GM19438 (cell line): ENCODE measurements around the gene BAZ1B.
"Not testable (repeated sequence)": the region's sequence is repeated elsewhere in the genome, so short reads cannot be mapped to it uniquely, and the experiment has no call there.

Experiments used
- ATAC-seq: cut with Tn5 transposase; IDR thresholded peaks from one replicate; pipeline ENCODE4 v1.9.1; 2021; ENCODE audit warnings: low read depth; ENCODE audit not compliant: unreplicated experiment

The BAZ1B gene

DNA sequence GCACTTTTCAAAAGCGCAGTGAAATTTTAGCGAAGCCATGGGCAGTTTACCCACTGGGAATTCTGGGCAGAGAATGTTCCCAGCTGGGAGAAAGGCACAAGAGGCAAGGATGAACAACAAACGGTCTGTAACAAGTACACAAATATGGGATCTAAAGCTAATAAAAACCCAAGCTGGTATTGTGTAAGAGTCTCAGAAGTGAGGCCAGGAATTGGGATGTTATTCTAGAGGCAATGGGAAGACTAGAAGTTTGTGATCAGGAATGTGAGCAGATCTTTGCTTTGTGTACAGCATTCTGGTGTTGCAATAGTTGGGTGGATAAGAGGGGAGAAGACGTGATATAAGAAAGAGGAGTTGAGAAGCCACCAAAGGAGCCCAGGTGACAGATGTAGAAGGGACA, 73.5 kb downstream of the BAZ1B start:
- ATAC-seq: no peak

DNA sequence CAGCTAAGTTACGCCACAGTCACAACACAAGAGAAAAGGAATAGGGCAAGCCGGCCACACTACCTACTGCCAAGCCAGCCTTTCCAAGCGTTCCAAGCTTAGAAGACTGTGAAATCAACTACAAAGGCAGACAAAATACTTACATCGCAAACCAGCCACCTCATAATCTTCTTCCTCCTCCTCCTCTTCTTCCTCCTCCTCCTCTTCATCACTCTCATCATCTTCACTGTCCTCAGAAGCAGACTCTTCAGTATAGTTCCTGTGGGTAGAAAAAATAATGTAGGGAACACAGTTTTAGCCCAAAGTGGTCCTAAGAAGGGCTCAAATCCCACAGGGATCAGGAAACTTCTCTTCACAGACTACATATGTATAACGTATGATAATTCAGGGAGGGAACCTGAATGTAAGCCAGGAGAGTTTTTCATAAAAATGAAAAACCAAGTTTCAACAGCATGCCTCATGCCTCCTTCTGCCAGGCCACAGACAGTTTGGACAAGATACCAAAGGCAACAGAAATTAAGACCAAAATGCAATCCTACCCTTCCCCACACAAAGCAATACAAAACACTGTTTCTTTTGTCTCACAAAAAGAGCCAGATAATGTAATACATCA, 74.9 kb downstream of the BAZ1B start:
- ATAC-seq: no peak

DNA sequence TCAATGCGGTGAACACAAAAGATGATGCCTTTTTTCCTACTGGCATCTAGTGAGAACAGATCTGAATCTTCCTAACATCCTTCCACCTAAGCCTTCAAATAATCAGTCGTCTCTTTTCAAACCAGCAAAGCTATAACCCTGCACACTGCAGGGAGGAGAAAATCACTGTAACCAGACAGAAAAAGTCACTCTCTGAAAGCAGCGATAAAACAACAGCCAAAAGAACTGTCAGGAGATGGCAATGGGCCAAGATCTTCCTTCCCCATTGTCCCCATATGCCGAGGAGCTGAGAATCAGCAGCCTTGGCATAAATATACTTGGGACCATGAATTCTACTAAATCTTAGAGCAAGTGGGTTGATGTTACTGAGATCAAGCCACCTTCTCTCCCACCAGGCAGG, 75.4 kb downstream of the BAZ1B start:
- ATAC-seq: no peak

DNA sequence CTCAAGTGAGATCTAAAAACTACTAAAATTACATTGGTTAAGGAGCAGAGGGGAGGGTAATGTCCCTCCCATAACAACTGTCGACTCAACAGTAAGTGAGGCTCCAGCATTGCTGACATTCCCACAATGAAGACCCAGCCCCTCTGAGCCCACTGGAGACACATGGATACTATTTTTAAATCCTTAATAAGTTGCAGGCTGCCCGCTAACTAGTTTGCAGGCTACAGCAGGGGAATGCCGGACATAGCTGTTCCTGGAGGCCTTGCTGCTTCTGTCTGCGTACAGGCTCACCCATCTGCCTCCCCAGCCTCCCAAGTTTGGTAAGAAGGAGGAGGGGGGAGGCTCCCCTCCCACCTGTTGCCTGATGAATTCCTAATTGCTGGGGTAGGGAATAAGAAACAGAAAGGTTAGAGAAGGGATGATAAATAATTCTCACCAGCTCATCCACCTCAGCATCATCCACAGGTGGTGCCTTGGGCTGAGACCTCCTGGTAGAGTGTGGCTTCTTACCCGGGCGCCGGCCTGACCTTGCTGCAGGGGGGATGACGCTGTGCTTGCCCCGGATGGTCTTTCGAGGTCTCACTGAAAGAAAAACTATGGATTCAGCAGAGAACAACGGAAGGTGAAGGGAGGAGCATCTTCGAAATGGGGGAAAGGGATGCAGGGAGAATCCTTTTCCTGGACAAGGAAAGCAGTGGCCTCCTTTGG, 78.4 kb downstream of the BAZ1B start:
- ATAC-seq: no peak

DNA sequence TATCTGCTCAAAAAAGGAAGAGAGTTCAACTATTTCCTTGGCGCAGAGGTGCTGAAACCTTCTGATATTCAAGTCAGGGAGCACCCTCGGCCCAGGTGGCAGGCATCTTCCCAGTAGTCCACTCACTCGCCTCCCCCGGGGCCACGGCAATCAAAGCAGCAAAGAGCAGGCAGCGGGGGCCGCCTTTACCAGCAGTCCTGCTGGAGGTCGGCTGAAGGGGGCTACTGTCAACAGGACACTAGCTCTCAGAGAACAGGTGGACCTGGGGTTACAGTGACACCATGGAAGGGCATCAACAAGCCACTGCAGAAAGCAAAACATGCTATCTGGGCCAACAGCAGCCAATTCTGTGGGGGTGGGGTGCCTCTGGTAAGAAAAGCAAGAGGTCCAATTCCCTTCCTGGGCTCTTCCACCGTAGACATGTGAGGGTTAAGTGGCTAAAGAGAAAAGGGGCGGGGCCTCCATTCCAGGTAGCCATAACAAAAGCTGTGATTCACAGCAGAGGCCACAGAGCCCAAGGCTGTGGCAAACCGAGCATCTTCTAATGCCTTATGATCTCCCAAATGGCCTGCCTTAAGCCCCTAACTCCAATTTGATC, 79.1 kb downstream of the BAZ1B start:
- ATAC-seq: no peak

DNA sequence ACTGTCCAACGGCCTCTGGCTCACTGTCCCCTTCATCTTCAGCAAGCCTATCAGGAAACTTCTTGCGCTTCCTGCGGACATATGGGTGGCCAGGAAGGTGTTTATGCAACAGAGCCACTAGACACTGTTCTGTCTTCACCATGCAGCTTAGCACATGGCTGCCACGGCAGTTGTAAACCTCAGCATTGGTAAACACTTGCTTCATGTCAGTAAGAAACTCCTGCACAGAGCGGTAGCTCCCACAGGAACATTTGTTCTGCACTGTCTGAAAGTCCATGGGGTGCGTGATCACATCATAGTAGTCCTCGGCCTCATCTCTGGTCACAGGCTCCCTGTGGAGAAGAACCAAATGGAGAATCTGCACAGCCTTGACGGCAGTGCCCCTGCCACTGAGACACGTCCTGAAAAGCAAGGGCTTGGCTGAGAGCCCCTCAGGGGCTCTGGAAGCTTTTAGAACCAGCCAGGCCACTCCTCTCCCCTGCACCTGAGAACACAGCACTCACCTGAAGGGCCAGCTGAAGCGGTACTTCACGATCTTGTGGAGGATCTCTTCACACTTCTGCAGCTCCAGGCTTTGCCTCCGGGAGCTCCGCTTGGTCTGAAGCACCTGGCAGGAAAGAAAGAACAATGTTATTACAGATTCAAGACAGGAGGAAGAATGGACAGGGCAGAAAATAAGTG, 79.7 kb downstream of the BAZ1B start:
- ATAC-seq: no peak

DNA sequence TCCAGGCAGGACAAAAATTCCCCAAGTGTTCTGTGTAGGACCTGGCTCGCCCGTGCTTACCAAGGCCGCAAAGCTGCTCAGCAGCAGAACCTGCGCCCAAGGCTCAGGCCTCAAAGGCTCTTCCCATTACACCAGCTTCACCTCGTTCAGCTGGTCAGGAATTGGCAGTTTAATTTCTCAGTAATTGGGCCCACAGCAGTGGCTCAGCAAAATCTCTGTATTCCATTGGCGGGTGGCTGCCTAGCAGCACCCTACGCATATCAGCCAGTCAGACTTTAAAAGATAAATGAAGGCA, 82.7 kb downstream of the BAZ1B start:
- ATAC-seq: no peak

DNA sequence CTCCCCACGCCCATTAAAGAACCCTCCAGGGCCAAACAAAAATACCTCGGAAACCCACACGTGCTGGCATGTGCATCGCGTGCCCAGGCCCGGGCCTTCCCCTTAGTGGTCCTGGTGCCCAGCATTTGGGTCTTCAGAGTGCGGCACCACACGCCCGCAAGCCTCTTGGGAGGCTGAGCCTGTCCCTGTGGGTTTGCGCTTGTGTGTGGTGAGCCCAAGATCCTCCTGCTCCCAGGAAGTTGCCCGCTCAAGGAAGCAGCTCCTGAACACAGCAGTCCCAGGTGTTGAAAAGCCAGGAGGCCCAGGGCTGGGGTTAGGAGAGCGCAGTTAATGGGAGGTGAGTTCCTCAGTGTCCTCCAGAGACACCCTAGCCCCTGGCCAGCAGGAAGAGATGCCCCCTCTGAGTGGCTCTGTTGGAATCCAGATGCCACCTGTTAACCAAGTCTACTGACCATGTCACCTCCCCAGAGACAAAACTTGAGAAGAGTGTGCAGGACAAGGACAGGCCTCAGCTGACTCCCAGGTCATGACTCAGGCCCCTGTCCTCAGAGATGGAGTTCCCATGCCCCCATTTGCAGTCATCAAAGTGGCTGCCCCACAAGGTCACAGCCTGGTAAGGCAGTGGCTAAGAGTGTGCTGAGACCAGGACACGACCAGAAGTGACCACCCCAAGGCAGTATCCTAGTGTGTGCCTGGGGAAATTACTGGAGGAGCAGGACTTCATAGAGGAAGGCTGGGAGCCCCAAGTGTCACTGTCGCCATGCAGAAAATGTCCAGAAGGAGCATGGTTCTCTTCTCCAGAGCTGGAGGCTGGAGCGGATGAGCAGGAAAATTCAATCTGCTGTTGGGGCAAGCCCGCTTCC, 83.3 kb downstream of the BAZ1B start:
- no peak for ATAC-seq

DNA sequence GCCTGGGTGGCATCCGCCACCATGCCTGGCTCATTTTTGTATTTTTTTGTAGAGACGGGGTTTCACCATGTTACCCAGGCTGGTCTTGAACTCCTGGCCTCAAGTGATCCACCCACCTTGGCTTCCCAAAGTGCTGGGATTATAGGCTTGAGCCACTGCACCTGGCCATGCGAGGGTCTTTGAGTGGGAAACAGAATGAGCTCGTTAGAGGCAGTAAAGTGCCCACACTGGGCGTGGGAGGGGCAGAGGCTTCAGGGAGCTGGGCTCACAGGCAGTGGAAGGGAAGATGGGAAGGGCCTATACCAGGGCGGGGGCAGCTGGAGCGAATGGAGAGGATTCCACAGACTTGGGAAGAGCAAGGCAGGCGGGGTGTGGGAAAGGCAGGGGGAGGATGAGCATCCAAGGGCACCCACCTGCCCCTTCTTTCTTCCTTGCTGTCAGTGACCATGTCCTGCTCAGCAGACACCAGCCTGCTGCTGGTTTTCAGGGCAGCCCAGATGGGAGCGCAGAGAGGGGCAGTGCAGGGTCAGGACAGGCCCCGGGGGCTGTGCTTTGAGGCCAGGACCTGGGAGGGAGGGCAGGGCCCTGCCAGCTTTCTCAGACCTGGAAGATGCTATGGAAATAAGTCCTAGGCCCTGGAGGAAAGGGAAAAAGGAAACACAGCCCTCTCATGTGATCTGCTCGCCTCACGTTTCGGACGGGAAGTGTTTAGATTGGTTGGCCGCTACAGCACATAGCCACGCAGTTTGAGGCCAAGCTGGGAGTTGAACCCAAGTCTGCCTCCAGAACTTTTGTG, 84.3 kb downstream of the BAZ1B start:
- no peak for ATAC-seq

DNA sequence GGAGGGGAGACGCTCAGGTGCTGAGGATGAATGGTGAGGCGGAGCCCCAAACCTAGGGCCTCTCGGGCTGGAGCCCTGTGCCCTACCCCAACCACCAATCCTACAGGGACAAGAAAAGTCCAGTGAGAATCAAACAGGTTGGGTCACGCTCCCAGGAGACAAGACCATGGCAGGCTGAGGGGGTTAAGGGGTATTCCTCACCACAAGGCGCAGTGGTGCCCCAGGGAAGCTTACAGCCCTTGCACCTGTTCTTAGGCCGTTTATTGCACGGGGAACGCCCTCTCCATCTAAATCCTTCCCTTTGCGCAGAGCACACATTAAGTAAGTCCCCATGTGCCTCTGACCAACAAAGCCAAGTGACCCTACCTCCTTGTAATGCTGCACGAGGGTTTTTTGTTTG, 85.0 kb downstream of the BAZ1B start:
- no peak for ATAC-seq

DNA sequence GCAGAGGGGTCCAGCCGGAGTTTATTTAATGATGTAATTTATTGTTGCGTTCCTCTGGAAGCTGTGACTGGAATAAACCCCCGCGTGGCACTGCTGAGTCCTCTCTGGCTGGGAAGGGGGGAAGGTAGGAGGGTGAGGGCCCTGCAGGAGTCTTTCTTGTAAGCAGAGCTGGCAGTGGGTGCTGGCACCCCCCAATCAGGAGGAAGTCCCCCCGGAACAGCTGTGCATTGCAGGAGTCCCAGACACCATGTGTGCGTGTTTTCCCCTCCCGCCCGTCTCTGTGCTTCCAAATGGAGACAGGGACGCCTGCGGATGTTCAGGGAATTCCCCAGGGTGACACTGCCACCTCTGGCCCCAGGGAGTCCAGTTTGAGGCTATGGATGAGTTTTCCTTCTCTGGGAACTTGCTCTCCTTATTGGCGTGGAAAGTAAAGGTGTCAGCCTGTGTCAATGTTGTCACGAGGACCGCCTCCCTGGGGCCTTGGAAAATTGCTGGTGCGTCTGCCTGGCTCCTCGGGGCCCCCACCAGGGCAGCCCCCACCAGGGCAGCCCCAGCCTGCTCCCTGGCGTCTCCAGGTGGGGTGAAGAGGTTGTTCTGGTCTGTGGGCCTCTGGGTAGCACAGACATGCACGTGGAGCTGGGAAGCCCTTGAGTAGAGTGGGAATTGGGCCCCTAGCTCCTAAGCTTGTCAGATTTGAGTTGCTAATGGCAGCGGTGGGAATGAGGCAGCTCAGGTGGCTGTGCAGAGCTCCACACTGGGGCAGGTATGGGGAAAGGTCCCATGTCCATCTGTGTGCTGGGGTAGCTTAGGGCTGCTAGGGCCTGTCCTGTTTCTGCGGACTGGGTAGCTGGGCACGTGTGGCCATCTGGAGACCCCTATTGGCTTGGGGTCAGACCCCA, 85.8 kb downstream of the BAZ1B start:
- no peak for ATAC-seq

DNA sequence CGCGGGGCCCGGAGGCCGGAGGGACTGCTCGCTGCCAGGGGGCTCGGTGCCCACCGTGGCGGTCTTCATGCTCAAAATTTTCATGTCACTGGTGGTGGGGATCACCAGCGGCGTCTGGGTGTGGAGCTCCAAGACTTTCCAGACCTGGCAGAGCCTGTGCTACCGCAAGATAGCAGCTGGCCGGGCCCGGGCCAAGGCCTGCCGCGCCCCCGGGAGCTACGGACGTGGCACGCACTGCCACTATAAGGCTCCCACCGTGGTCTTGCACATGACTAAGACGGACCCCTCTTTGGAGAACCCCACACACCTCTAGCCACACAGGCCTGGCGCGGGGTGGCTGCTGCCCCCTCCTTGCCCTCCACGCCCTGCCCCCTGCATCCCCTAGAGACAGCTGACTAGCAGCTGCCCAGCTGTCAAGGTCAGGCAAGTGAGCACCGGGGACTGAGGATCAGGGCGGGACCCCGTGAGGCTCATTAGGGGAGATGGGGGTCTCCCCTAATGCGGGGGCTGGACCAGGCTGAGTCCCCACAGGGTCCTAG, 86.6 kb downstream of the BAZ1B start:
- no peak for ATAC-seq

DNA sequence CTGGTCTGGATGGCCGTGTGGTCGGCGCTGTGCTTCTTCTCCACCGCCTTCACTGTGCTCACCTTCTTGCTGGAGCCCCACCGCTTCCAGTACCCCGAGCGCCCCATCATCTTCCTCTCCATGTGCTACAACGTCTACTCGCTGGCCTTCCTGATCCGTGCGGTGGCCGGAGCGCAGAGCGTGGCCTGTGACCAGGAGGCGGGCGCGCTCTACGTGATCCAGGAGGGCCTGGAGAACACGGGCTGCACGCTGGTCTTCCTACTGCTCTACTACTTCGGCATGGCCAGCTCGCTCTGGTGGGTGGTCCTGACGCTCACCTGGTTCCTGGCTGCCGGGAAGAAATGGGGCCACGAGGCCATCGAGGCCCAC, 87.4 kb downstream of the BAZ1B start:
- no peak for ATAC-seq

DNA sequence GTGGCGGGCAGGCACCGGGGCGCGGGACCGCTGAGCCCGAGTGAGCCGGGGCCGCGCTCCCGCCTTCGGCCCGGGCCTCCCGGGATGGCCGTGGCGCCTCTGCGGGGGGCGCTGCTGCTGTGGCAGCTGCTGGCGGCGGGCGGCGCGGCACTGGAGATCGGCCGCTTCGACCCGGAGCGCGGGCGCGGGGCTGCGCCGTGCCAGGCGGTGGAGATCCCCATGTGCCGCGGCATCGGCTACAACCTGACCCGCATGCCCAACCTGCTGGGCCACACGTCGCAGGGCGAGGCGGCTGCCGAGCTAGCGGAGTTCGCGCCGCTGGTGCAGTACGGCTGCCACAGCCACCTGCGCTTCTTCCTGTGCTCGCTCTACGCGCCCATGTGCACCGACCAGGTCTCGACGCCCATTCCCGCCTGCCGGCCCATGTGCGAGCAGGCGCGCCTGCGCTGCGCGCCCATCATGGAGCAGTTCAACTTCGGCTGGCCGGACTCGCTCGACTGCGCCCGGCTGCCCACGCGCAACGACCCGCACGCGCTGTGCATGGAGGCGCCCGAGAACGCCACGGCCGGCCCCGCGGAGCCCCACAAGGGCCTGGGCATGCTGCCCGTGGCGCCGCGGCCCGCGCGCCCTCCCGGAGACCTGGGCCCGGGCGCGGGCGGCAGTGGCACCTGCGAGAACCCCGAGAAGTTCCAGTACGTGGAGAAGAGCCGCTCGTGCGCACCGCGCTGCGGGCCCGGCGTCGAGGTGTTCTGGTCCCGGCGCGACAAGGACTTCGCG, 88.0 kb downstream of the BAZ1B start:
- no peak for ATAC-seq

DNA sequence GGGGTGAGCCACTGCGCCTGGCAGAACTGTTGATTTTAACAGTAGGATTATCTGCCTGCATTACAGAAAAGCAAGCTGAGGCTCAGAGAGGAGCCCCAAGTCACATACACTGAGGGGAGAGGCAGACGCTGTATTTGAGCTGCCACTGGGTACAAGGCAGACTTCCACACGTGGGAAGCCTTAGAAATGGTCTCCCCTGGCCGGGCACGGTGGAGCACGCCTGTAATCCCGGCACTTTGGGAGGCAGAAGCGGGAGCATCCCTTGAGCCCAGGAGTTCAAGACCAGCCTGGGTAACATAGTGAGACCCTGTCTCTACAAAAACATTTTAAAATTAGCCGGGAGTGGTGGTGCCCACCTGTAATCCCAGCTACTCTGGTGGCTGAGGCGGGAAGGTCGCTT, 89.4 kb downstream of the BAZ1B start:
- ATAC-seq: no peak

DNA sequence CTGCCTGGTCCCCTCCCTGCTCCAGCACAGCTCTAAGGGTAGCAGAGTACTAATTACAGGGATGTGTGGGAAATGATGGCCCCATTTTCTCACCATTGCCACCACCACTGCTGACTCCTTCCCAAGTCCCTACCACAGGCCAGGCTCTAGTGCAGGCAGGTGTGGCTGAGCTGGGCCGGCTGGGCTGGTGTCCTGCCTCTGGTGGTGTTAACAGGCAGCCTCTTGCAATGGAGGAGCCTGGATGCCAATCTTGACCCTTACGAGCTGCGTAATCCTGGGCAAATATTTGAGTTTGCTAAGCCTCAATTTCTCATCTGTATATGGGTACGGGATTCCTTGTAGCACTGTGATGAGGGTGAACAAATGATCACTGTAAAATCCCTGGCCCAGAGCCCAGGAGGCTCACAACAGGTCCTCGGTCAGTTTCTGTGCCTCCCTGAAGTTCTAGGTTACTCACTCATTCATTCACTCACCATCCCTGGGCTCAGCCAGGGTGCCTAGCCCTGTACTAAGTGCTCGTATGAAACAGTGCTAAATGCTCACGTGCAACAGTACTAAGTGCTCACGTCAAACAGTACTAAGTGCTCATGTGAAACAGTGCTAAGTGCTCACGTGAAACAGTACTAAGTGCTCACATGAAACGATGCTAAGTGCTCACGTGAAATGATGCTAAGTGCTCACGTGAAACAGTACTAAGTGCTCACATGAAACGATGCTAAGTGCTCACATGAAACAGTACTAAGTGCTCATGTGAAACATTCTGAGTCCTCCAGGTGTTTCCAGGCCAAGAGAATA, 90.9 kb downstream of the BAZ1B start:
- ATAC-seq: no peak

DNA sequence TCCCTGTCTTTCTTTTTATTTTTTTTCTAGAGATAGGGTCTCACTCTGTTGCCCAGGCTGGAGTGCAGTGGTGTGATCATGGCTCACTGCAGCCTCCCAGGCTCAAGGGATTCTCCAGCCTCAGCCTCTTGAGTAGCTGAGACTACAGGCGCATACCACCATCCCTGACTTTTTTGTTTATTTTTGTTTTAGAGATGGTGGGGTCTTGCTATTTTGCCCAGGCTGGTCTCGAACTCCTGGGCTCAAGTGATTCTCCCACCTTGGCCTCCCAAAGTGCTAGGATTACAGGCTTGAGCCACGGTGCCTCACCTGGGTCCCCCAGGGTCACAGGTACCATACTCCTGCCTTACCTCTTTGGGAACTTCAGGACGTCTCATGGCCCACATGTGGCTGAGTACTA, 91.6 kb downstream of the BAZ1B start:
- ATAC-seq: not testable (repeated sequence)
